Measurements from ENCODE around the gene HEXIM1.
A peak's percentile ranks its signal among the peaks of the same experiment; 100 is the strongest.

The HEXIM1 gene

DNA sequence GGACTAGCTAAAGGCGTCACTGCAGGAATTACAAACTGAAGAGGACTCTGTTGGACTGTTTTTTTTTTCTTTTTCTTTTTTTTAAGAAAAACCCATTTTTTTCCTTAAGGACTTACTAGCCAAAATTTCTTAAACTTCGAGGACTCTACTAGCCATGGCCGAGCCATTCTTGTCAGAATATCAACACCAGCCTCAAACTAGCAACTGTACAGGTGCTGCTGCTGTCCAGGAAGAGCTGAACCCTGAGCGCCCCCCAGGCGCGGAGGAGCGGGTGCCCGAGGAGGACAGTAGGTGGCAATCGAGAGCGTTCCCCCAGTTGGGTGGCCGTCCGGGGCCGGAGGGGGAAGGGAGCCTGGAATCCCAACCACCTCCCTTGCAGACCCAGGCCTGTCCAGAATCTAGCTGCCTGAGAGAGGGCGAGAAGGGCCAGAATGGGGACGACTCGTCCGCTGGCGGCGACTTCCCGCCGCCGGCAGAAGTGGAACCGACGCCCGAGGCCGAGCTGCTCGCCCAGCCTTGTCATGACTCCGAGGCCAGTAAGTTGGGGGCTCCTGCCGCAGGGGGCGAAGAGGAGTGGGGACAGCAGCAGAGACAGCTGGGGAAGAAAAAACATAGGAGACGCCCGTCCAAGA lies 878 bp downstream of the HEXIM1 start:
- FAIRE-seq (peak; percentile 75), DNase-seq (ENCODE audit: insufficient read length, low spot score) (peak; percentile 63)
- TF ChIP-seq POU2F2 (IDR thresholded peaks at IDR 0.05; ENCODE audit: low read depth, low read length), result no peak
- no peak for TF ChIP-seq SPI1 (IDR thresholded peaks at IDR 0.05; ENCODE audit: low read depth, low read length)
- no peak for TF ChIP-seq POLR2A (IDR thresholded peaks at IDR 0.05; ENCODE audit: low read depth, low read length)
- no peak for TF ChIP-seq PAX5 (IDR thresholded peaks at IDR 0.05; ENCODE audit: insufficient read depth, low read length, severe bottlenecking)
- no peak for TF ChIP-seq POLR2AphosphoS5 (IDR thresholded peaks at IDR 0.05; ENCODE audit: low read depth, low read length)
- TF ChIP-seq TAF1 (IDR thresholded peaks at IDR 0.05; ENCODE audit: low read depth, low read length), result no peak

DNA sequence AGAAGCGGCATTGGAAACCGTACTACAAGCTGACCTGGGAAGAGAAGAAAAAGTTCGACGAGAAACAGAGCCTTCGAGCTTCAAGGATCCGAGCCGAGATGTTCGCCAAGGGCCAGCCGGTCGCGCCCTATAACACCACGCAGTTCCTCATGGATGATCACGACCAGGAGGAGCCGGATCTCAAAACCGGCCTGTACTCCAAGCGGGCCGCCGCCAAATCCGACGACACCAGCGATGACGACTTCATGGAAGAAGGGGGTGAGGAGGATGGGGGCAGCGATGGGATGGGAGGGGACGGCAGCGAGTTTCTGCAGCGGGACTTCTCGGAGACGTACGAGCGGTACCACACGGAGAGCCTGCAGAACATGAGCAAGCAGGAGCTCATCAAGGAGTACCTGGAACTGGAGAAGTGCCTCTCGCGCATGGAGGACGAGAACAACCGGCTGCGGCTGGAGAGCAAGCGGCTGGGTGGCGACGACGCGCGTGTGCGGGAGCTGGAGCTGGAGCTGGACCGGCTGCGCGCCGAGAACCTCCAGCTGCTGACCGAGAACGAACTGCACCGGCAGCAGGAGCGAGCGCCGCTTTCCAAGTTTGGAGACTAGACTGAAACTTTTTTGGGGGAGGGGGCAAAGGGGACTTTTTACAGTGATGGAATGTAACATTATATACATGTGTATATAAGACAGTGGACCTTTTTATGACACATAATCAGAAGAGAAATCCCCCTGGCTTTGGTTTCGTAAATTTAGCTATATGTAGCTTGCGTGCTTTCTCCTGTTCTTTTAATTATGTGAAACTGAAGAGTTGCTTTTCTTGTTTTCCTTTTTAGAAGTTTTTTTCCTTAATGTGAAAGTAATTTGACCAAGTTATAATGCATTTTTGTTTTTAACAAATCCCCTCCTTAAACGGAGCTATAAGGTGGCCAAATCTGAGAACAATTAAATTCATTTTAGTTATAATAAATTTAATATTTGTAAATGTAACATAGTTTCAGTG lies 1.7 kb downstream of the HEXIM1 start:
- DNase-seq (ENCODE audit: insufficient read length, low spot score) (no peak), FAIRE-seq (peak; percentile 41)
- TF ChIP-seq TAF1 (IDR thresholded peaks at IDR 0.05; ENCODE audit: low read depth, low read length), result peak; percentile 79; the same call in 1 of the 2 replicates
- TF ChIP-seq SPI1 (IDR thresholded peaks at IDR 0.05; ENCODE audit: low read depth, low read length), result peak; percentile 12; the same call in 1 of the 2 replicates
- TF ChIP-seq POLR2AphosphoS5 (IDR thresholded peaks at IDR 0.05; ENCODE audit: low read depth, low read length), result peak; percentile 76
- peak; percentile 64; the same call in 1 of the 2 replicates for TF ChIP-seq POLR2A (IDR thresholded peaks at IDR 0.05; ENCODE audit: low read depth, low read length)
- no peak for TF ChIP-seq PAX5 (IDR thresholded peaks at IDR 0.05; ENCODE audit: insufficient read depth, low read length, severe bottlenecking)
- no peak for TF ChIP-seq POU2F2 (IDR thresholded peaks at IDR 0.05; ENCODE audit: low read depth, low read length)

DNA sequence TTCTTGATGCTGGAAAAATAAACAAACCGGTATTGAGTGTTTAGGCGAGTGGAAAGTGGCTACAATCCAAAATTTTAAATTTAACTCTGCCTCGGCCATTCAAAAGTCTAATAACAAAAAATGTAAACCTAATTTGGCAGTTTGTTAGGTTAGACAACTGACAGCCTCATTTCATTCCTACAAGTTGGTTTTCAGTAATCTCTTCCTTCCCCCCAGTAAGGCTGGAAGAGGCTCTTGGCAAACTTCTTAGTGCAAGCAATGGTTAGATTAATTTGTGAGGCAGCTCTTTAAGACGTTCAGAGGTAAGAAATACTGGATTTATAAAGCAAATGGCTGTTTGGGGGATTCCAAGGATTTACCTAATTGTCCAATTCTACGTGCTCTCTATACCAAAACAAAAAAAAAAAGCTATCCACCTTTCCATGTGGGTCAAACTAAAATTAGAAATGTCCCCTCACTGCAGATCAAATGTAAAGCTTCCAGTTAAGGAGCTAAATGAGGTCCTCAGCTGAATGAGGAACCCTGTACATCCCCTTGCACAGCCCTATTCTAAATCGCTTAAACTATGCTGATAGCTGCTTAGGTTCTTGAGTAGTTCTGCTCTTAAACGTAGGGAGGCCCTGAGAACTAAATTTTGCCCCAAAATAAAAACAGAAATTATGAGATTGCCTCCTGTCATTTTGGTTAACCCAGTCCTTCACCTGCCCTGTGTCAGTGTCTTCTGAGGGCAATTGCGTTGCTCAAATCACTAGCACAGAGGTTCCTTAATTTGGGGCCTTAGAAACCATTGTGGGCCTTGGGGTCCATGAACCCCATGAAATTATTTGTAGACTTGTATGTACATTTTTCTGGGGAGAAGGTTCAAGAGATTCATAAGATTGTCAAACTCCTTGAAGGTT lies 2.9 kb downstream of the HEXIM1 start:
- FAIRE-seq, result no peak
- peak; percentile 35; the same call in 1 of the 2 replicates for TF ChIP-seq POLR2A (IDR thresholded peaks at IDR 0.05; ENCODE audit: low read depth, low read length)
- peak; percentile 63 for TF ChIP-seq SPI1 (IDR thresholded peaks at IDR 0.05; ENCODE audit: low read depth, low read length)
- no peak for TF ChIP-seq TAF1 (IDR thresholded peaks at IDR 0.05; ENCODE audit: low read depth, low read length)

DNA sequence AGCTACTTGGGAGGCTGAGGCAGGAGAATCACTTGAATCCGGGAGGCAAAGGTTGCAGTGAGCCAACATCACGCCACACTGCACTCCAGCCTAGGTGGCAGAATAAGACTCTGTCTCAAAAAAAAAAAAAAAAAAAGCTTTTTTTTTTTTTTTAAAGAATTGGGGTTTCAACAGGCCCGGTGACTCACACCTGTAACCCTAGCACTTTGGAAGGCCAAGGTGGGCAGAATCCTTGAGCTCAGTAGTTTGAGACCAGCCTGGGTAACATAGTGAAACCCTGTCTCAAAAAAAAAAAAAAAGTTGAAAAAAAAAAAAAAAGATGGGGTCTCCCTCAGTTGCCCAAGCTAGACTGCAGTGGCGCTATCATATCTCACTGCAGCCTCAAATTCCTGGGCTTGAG lies 6.8 kb downstream of the HEXIM1 start:
- no peak for FAIRE-seq
- no peak for TF ChIP-seq PAX5 (IDR thresholded peaks at IDR 0.05; ENCODE audit: insufficient read depth, low read length, severe bottlenecking)
- no peak for TF ChIP-seq POLR2AphosphoS5 (IDR thresholded peaks at IDR 0.05; ENCODE audit: low read depth, low read length)
- no peak for TF ChIP-seq POLR2A (IDR thresholded peaks at IDR 0.05; ENCODE audit: low read depth, low read length)
- no peak for TF ChIP-seq POU2F2 (IDR thresholded peaks at IDR 0.05; ENCODE audit: low read depth, low read length)
- TF ChIP-seq TAF1 (IDR thresholded peaks at IDR 0.05; ENCODE audit: low read depth, low read length), result no peak
- no peak for TF ChIP-seq SPI1 (IDR thresholded peaks at IDR 0.05; ENCODE audit: low read depth, low read length)
- DNase-seq (ENCODE audit: insufficient read length, low spot score), result no peak

More for the DNA sequence above, 2.9 kb downstream of the HEXIM1 start:
- no peak for DNase-seq (ENCODE audit: insufficient read length, low spot score)

DNA sequence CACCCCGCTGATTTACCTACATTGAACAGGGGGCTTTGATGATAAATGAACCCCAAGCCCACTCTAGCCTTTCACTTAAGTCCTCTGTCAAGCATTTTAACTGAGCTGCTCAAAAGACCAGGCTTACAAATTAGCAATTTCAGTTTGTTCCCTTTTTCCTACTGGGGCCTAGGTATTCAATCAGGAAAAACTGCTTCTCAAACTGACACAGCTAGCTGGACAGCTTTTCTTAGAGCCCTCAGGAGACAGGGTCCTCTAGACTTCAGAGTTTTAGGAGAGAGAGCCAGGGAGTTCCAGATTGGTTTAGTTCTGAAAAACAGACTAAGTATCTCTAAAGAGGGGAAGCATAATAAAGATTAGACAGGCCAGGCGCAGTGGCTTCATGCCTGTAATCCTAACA lies 7.2 kb downstream of the HEXIM1 start:
- FAIRE-seq (no peak), DNase-seq (ENCODE audit: insufficient read length, low spot score) (no peak)
- TF ChIP-seq PAX5 (IDR thresholded peaks at IDR 0.05; ENCODE audit: insufficient read depth, low read length, severe bottlenecking), result no peak
- no peak for TF ChIP-seq POLR2A (IDR thresholded peaks at IDR 0.05; ENCODE audit: low read depth, low read length)
- TF ChIP-seq POLR2AphosphoS5 (IDR thresholded peaks at IDR 0.05; ENCODE audit: low read depth, low read length), result no peak
- no peak for TF ChIP-seq POU2F2 (IDR thresholded peaks at IDR 0.05; ENCODE audit: low read depth, low read length)
- no peak for TF ChIP-seq TAF1 (IDR thresholded peaks at IDR 0.05; ENCODE audit: low read depth, low read length)
- TF ChIP-seq SPI1 (IDR thresholded peaks at IDR 0.05; ENCODE audit: low read depth, low read length), result no peak

DNA sequence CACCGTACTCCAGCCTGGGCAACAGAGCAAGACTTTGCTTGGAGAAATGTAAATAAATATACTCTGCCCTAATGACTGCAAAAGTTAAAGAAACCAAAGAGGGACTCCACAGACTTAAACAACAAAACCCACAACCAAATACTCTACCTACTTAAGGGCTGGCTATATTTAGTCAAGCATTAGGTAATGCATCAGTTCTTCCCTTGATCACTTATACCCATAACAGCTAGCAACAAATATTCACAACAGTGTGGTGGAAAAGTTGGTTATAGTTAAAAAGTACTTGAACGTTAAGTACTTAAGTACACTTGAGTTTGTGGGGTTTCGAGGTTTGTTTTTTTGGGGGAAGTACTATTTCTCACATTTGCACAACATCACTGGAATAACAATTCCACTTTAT lies 8.0 kb downstream of the HEXIM1 start:
- no peak for FAIRE-seq
- TF ChIP-seq SPI1 (IDR thresholded peaks at IDR 0.05; ENCODE audit: low read depth, low read length) (no peak), POLR2A (IDR thresholded peaks at IDR 0.05; ENCODE audit: low read depth, low read length) (no peak), TAF1 (IDR thresholded peaks at IDR 0.05; ENCODE audit: low read depth, low read length) (no peak), POLR2AphosphoS5 (IDR thresholded peaks at IDR 0.05; ENCODE audit: low read depth, low read length) (no peak), PAX5 (IDR thresholded peaks at IDR 0.05; ENCODE audit: insufficient read depth, low read length, severe bottlenecking) (no peak), POU2F2 (IDR thresholded peaks at IDR 0.05; ENCODE audit: low read depth, low read length) (no peak)
- no peak for DNase-seq (ENCODE audit: insufficient read length, low spot score)

DNA sequence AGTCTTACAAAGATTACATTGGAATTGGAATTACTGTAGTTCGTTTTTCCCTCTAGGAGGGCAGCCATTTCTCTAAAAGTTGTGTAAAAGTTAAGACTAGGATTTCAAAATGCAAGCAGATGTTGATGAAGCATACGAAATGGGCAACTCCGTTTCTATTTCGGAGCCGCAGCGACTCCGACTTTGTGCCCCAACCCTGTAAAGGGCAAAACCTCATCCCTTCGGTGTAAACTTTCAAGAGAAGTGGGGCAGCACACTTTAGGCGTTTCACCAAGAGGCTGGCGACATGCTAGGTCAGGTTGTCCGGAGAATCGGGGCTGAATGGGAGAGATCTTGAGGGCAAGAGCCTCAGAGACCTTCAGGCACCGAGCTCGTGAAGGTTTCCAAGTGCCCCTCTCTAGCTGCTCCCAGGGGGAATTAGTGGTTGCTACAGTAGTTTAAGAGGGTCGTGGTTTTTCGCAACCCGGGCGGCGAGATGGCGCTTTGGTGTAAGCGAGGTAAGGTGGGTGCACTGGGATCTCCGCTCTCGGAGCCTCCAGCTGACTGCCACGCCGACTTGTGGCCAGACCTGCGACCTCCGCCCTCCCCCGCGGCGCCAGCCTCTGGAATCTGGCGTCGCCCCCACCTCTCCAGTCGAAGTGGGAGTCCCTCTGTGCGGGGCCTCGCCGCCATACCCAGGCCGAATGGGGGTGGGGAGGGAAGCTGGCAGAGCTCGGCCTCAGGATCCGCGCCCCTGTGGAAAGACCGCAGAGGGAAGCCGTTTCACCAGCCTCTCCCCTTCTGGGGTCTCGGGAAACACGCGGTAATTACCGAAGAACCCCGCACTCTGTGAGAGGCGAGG lies 12.4 kb downstream of the HEXIM1 start:
- TF ChIP-seq POLR2AphosphoS5 (IDR thresholded peaks at IDR 0.05; ENCODE audit: low read depth, low read length), result no peak; the same call in 1 of the 2 replicates
- peak; percentile 69 for TF ChIP-seq POLR2A (IDR thresholded peaks at IDR 0.05; ENCODE audit: low read depth, low read length)
- no peak; the same call in 1 of the 2 replicates for TF ChIP-seq TAF1 (IDR thresholded peaks at IDR 0.05; ENCODE audit: low read depth, low read length)
- TF ChIP-seq POU2F2 (IDR thresholded peaks at IDR 0.05; ENCODE audit: low read depth, low read length), result no peak; the same call in 1 of the 2 replicates
- TF ChIP-seq PAX5 (IDR thresholded peaks at IDR 0.05; ENCODE audit: insufficient read depth, low read length, severe bottlenecking), result no peak
- FAIRE-seq, result no peak
- no peak for DNase-seq (ENCODE audit: insufficient read length, low spot score)

All from GM12891 (cell line).